Measurements from ENCODE around the gene CCDC3.

DNA sequence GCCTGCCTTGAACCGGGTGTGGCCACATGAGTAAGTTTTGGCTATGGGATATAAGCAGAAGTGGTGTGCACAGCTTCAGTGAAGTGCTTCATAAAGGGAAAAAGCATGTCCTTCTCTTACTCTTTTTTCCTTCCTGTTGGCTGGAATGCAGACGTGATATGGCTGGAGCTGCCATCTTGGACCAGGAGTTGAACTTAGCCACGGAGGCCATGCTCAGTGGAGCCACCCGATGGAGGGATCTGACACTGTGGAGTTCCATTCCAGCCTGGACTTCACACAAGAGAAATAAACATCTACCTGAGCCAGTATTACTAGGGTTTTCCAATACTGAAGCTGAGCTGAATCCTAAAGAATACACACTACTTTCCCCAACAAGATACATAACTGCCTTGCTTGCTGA, 52.3 kb downstream of the CCDC3 start:
- TF ChIP-seq POLR2AphosphoS5 (IDR thresholded peaks at IDR 0.05; ENCODE audit: low read depth) (no peak), REST (IDR thresholded peaks at IDR 0.05; ENCODE audit: insufficient replicate concordance, low read depth) (no peak), CTCF (IDR thresholded peaks at IDR 0.05; ENCODE audit: insufficient read depth, low read length) (no peak)

Data from HL-60 (cell line).